ENCODE measurements around the gene C2orf49.

- TF ChIP-seq FOXA1 (IDR thresholded peaks at IDR 0.05) (no peak), SUZ12 (IDR thresholded peaks at IDR 0.05) (no peak), NFRKB (IDR thresholded peaks at IDR 0.05) (no peak), L3MBTL2 (conservative IDR thresholded peaks at IDR 0.05) (no peak), LEF1 (IDR thresholded peaks at IDR 0.05; ENCODE audit: borderline replicate concordance) (no peak), ARNT (IDR thresholded peaks at IDR 0.05) (no peak)
- TF ChIP-seq, protein P1, sequence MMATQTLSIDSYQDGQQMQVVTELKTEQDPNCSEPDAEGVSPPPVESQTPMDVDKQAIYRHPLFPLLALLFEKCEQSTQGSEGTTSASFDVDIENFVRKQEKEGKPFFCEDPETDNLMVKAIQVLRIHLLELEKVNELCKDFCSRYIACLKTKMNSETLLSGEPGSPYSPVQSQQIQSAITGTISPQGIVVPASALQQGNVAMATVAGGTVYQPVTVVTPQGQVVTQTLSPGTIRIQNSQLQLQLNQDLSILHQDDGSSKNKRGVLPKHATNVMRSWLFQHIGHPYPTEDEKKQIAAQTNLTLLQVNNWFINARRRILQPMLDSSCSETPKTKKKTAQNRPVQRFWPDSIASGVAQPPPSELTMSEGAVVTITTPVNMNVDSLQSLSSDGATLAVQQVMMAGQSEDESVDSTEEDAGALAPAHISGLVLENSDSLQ (IDR thresholded peaks at IDR 0.05) = no peak
Measured at GRCh38 chr2:105290981-105291660, 46.2 kb upstream of the C2orf49 start.

Measured in HEK293T (cell line).